GM12878 (cell line): ENCODE results near the gene SEPTIN5. TPM values are rescaled to one million over a fixed set of nuclear protein-coding genes. Genes with fewer than 3 reads are reported as not detected.

Experiments
- ATAC-seq: fragments of 200-7000 bp; cut with Tn5 transposase; 3 replicates; pipeline ENCODE4 v1.9.1; 2020; ENCODE audit warnings: mild to moderate bottlenecking, moderate library complexity
- BruUV-seq: library from RNA; stranded (reverse); fragments of 400-500 nt; replicated peaks from 2 replicates; lab custom pipeline; 2021; lab: Mats Ljungman, UMichigan
- CTCF ChIA-PET: fragments of 300-600 bp; sonication (Branson Sonifier 250); formaldehyde crosslinking; extraction: SDS; loops from one replicate; lab custom pipeline; 2021; ENCODE audit warnings: inconsistent platforms; lab: Yijun Ruan, JAX
- POLR2A ChIA-PET: fragments of 350-600 bp; formaldehyde crosslinking; extraction: SDS; loops from one replicate; lab custom pipeline; 2021; ENCODE audit warnings: inconsistent platforms; lab: Charles Lee
- RAD21 ChIA-PET: fragments of 300-600 bp; sonication (Branson Sonifier 250); formaldehyde crosslinking; loops from one replicate; lab custom pipeline; 2023; ENCODE audit warnings: antibody characterized with exemption; ENCODE audit not compliant: unreplicated experiment; lab: Charles Lee
- SMC1A ChIA-PET: fragments of 300-600 bp; sonication (Branson Sonifier 250); formaldehyde crosslinking; loops from one replicate; lab custom pipeline; 2023; ENCODE audit not compliant: unreplicated experiment, uncharacterized antibody; lab: Charles Lee
- DNase-seq: peaks from one replicate; pipeline ENCODE4 v3.0.0-alpha.2; 2011; ENCODE audit warnings: low read depth, low spot score
- FAIRE-seq: peaks from 3 replicates; lab custom pipeline; 2011; peaks lifted over from hg19 to GRCh38; lab: Jason Lieb, UNC
- H2AFZ ChIP-seq: 2 replicates; pipeline ENCODE4 v1.6.0; 2011; ENCODE audit warnings: low read depth, low read length, control low read depth; ENCODE audit not compliant: control insufficient read depth
- H3K27ac ChIP-seq: 2 replicates; pipeline ENCODE4 v1.5.1; 2011; ENCODE audit warnings: control low read depth; ENCODE audit not compliant: control insufficient read depth, insufficient read depth
- H3K27me3 ChIP-seq, 2 experiments: replicated peaks in 1 of 2; 2 replicates each; pipeline versions ENCODE4 v1.6.0 to v1.6.1; 2011; ENCODE audit warnings: low read length in 1 of 2; ENCODE audit not compliant: control insufficient read depth in 2 of 2, insufficient read depth in 2 of 2
- H3K36me3 ChIP-seq, 2 experiments: 2 replicates each; pipeline ENCODE4 v1.5.1; 2011; ENCODE audit warnings: low read length in 1 of 2; ENCODE audit not compliant: control insufficient read depth in 2 of 2, insufficient read depth in 2 of 2
- H3K4me1 ChIP-seq: 2 replicates; pipeline ENCODE4 v1.6.1; 2011; ENCODE audit warnings: mild to moderate bottlenecking, low read length, moderate library complexity, mixed read lengths; ENCODE audit not compliant: control insufficient read depth, insufficient read depth
- H3K4me2 ChIP-seq: 2 replicates; pipeline ENCODE4 v1.6.0; 2011; ENCODE audit warnings: control low read depth; ENCODE audit not compliant: control insufficient read depth, insufficient read depth
- H3K4me3 ChIP-seq: fragments of 200-600 bp; sonication (generic); 2 replicates; pipeline ENCODE4 v1.5.1; 2016
- H3K79me2 ChIP-seq: 2 replicates; pipeline ENCODE4 v1.6.0; 2011; ENCODE audit warnings: low read length; ENCODE audit not compliant: control insufficient read depth, insufficient read depth
- H3K9ac ChIP-seq: 2 replicates; pipeline ENCODE4 v1.8.0; 2011; ENCODE audit warnings: low read length, control low read depth, mixed read lengths; ENCODE audit not compliant: control insufficient read depth, insufficient read depth
- H3K9me3 ChIP-seq: replicated peaks from 3 replicates; pipeline ENCODE4 v1.5.1; 2011; ENCODE audit warnings: mild to moderate bottlenecking, low read length; ENCODE audit not compliant: control insufficient read depth, insufficient read depth
- H4K20me1 ChIP-seq: 2 replicates; pipeline ENCODE4 v1.6.0; 2011; ENCODE audit not compliant: control insufficient read depth, insufficient read depth
- CREM ChIP-seq: IDR thresholded peaks from 2 replicates; pipeline ENCODE4 v1.6.1; 2014; ENCODE audit warnings: antibody characterized with exemption, low read depth
- KAT2A ChIP-seq: conservative IDR thresholded peaks from 2 replicates; pipeline ENCODE4 v1.6.1; 2011; ENCODE audit warnings: low read depth, low read length; ENCODE audit not compliant: control insufficient read depth
- RCOR1 ChIP-seq: conservative IDR thresholded peaks from 2 replicates; pipeline ENCODE4 v1.6.1; 2012; ENCODE audit warnings: low read depth, low read length, improper control_type of control experiment
- SIN3A ChIP-seq: IDR thresholded peaks from 2 replicates; pipeline ENCODE4 v1.6.1; 2012; ENCODE audit warnings: low read depth, low read length, improper control_type of control experiment
- SMAD5 ChIP-seq: IDR thresholded peaks from 2 replicates; pipeline ENCODE4 v1.6.1; 2016; ENCODE audit warnings: antibody characterized with exemption, low read depth
- ZNF622 ChIP-seq: fragments of 450-650 bp; IDR thresholded peaks from 2 replicates; pipeline ENCODE4 v1.6.1; 2017; ENCODE audit warnings: mild to moderate bottlenecking, inconsistent platforms
- WGBS: methylation state at CpG from one replicate; pipeline ENCODE4 v1.1.6; 2016; ENCODE audit warnings: low lambda C conversion rate; ENCODE audit not compliant: insufficient replicate concordance, insufficient coverage; ENCODE audit errors: missing lambda C conversion rate; 5-methylcytosine and 5-hydroxymethylcytosine counted together
- in situ Hi-C: fragments of 300-500 bp; cut with MboI; formaldehyde crosslinking; loops from 9 replicates; pipeline ENCODE4 v1.14.3; 2018; ENCODE audit warnings: mixed read lengths
- intact Hi-C: fragments of 100-400 bp; cut with micrococcal nuclease; formaldehyde crosslinking; loops from one replicate; pipeline ENCODE4 v1.14.2; 2022; ENCODE audit not compliant: unreplicated experiment
- polyA plus RNA-seq, 11 experiments: library from polyadenylated mRNA; depleted of rRNA in 4 of 11; unstranded in 6 of 11; stranded (reverse) in 5 of 11; fragments of >200 nt; fragmentation: Nextera tagmentation in 4 of 11; fragmentation: Illumina TruSeq in 1 of 11; extraction: Ambion mirVana in 4 of 11; extraction: Trizol in 1 of 11; gene quantifications; 1 replicate in 1 of 11; 2 replicates in 10 of 11; pipeline versions ENCODE4 v1.2.1 to v1.2.3, GENCODE V29; 2011 to 2016; ENCODE audit warnings: inconsistent platforms in 2 of 11, missing spikeins in 2 of 11, low read depth in 1 of 11
- total RNA-seq, 4 experiments: library from RNA; depleted of rRNA in 3 of 4; stranded (reverse); fragments of >200 nt in 3 of 4; fragmentation: Illumina TruSeq in 1 of 4; extraction: Trizol in 1 of 4; gene quantifications; 2 replicates each; pipeline versions ENCODE4 v1.2.1 to v1.2.3, GENCODE V29; 2013 to 2021
- TF ChIP-seq, protein P1 (sequence below): fragments of 450-650 bp; IDR thresholded peaks from 2 replicates; pipeline ENCODE4 v1.6.1; 2017; ENCODE audit warnings: antibody characterized with exemption, mild to moderate bottlenecking, moderate library complexity
- TF ChIP-seq, protein P2 (sequence below): fragments of 150-350 bp; IDR thresholded peaks from 2 replicates; pipeline ENCODE4 v1.6.1; 2014; ENCODE audit warnings: mild to moderate bottlenecking, low read depth, low read length

The SEPTIN5 gene
- total and polyA plus RNA-seq, 10 of the 15 experiments (the other 5 are each of a cell fraction or from before 2014, with no cell fraction given): 0.13 to 1.1 (median 0.34) TPM; not detected in 5

DNA sequence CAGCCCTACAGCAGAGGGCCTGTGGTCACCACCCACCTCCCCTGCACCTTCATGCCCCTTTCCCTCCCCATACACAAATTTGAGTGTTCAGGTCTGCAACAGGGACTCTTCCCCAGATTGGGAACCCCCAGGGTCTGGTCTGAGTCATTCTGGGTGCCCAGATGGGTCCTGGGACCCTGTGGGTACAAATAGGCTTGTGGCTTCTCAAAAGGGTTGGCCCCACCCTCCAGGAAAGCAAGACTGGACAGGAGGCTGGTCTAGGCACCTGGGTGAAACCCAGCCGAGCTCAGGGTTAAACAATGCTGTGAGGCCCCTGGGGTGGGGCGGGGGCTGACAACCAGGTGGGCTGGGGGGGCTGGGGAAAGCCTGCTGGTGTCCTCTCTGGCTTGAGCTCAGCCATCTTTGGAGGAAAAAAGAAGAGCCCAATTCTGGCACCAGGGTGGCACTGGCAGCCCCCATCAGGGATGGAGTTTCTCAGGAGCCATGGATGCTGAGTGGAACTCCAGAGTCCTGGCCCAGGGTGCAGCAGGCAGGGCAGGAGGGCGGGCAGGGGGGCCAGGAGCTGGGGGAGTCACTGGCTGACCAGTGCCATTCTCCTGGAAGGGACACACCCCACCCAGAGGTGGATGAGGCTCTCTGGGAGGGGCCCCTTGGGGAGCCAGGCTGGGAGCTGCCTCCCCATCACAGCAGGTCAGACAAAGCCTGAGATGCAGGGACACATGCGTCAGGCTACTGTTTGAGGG, 1.1 kb downstream of the SEPTIN5 start:
- Histone ChIP-seq H3K27me3 (peaks cover 2 to 4% of the 10 kb centered on the region in 2 experiments; a peak in 3 of 4 replicates), H3K4me3 (no peak overlapping the region), H3K36me3 (no peaks in the 10 kb centered on the region), H3K9ac (no peak overlapping the region), H3K4me2 (peak overlapping the region; percentile 44; the same call in 1 of the 2 replicates), H3K4me1 (peaks cover 9% of the 10 kb centered on the region), H3K9me3 (no peaks in the 10 kb centered on the region), H2AFZ (no peak overlapping the region), H3K79me2 (no peaks in the 10 kb centered on the region), H3K27ac (no peak overlapping the region), H4K20me1 (no peaks in the 10 kb centered on the region)
- 25% methylated on average over 4 of the region's 4 CpGs for WGBS
- intact Hi-C loops (no loop called here), in situ Hi-C loops (no loop called here)
- ChIA-PET CTCF (interaction anchor here (0.8 to 2.0 kb wide), 2 partner anchors 31 to 34 kb away, joined by 3 to 5 read pairs; no protein-coding TSS in a partner anchor), SMC1A (no interaction called here), POLR2A (no interaction called here), RAD21 (no interaction called here)
- ATAC-seq (no peak), DNase-seq (no peak), FAIRE-seq (no peak)
- BruUV-seq: no TSS peak
- TF ChIP-seq, protein P1, sequence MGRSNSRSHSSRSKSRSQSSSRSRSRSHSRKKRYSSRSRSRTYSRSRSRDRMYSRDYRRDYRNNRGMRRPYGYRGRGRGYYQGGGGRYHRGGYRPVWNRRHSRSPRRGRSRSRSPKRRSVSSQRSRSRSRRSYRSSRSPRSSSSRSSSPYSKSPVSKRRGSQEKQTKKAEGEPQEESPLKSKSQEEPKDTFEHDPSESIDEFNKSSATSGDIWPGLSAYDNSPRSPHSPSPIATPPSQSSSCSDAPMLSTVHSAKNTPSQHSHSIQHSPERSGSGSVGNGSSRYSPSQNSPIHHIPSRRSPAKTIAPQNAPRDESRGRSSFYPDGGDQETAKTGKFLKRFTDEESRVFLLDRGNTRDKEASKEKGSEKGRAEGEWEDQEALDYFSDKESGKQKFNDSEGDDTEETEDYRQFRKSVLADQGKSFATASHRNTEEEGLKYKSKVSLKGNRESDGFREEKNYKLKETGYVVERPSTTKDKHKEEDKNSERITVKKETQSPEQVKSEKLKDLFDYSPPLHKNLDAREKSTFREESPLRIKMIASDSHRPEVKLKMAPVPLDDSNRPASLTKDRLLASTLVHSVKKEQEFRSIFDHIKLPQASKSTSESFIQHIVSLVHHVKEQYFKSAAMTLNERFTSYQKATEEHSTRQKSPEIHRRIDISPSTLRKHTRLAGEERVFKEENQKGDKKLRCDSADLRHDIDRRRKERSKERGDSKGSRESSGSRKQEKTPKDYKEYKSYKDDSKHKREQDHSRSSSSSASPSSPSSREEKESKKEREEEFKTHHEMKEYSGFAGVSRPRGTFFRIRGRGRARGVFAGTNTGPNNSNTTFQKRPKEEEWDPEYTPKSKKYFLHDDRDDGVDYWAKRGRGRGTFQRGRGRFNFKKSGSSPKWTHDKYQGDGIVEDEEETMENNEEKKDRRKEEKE: no peak
- TF ChIP-seq ZNF622: no peak
- TF ChIP-seq KAT2A: no peak
- TF ChIP-seq RCOR1: no peak
- TF ChIP-seq CREM: no peak
- no peak for TF ChIP-seq SIN3A
- TF ChIP-seq, protein P2, sequence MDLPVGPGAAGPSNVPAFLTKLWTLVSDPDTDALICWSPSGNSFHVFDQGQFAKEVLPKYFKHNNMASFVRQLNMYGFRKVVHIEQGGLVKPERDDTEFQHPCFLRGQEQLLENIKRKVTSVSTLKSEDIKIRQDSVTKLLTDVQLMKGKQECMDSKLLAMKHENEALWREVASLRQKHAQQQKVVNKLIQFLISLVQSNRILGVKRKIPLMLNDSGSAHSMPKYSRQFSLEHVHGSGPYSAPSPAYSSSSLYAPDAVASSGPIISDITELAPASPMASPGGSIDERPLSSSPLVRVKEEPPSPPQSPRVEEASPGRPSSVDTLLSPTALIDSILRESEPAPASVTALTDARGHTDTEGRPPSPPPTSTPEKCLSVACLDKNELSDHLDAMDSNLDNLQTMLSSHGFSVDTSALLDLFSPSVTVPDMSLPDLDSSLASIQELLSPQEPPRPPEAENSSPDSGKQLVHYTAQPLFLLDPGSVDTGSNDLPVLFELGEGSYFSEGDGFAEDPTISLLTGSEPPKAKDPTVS: no peak
- TF ChIP-seq SMAD5: no peak
